Loucy (cell line): ENCODE measurements around the gene PIK3C3.

Experiments used
- H2AFZ ChIP-seq: fragments of 200-600 bp; sonication (generic); 2 replicates; pipeline ENCODE4 v1.6.0; 2016; ENCODE audit warnings: antibody characterized with exemption, mild to moderate bottlenecking, low read length, moderate library complexity
- H3F3A ChIP-seq: fragments of 200-600 bp; 2 replicates; pipeline ENCODE4 v1.6.0; 2016; ENCODE audit warnings: antibody characterized with exemption, low read depth, mild to moderate bottlenecking
- H3K27me3 ChIP-seq: fragments of 200-600 bp; sonication (generic); 2 replicates; pipeline ENCODE4 v1.6.1; 2014; ENCODE audit warnings: low read length, mild to moderate bottlenecking; ENCODE audit not compliant: insufficient read depth, poor library complexity, severe bottlenecking
- H3K36me3 ChIP-seq: fragments of 200-600 bp; sonication (generic); 2 replicates; pipeline ENCODE4 v1.6.1; 2016; ENCODE audit warnings: low read length; ENCODE audit not compliant: insufficient read depth
- H3K4me1 ChIP-seq: fragments of 200-600 bp; sonication (generic); 2 replicates; pipeline ENCODE4 v1.5.1; 2014; ENCODE audit warnings: low read length, mild to moderate bottlenecking; ENCODE audit not compliant: insufficient read depth, poor library complexity, severe bottlenecking
- H3K4me2 ChIP-seq: fragments of 200-600 bp; sonication (generic); 2 replicates; pipeline ENCODE4 v1.6.0; 2014; ENCODE audit warnings: antibody characterized with exemption, low read length, low read depth, mild to moderate bottlenecking; ENCODE audit not compliant: poor library complexity, severe bottlenecking
- H3K4me3 ChIP-seq: fragments of 200-600 bp; sonication (generic); 2 replicates; pipeline ENCODE4 v1.5.1; 2014; ENCODE audit warnings: low read length, mild to moderate bottlenecking, mixed read lengths; ENCODE audit not compliant: poor library complexity, severe bottlenecking
- H3K79me2 ChIP-seq: fragments of 200-600 bp; sonication (generic); 2 replicates; pipeline ENCODE4 v1.6.1; 2014; ENCODE audit warnings: low read length; ENCODE audit not compliant: insufficient read depth
- H3K9ac ChIP-seq: fragments of 200-600 bp; sonication (generic); 2 replicates; pipeline ENCODE4 v1.6.0; 2014; ENCODE audit warnings: mild to moderate bottlenecking, low read depth, low read length, moderate library complexity; ENCODE audit not compliant: poor library complexity, severe bottlenecking
- H3K9me2 ChIP-seq: fragments of 200-600 bp; sonication (generic); replicated peaks from 2 replicates; pipeline ENCODE4 v1.6.1; 2016; ENCODE audit warnings: low read depth, low read length, mixed read lengths
- H3K9me3 ChIP-seq: fragments of 200-600 bp; sonication (generic); 2 replicates; pipeline ENCODE4 v1.6.1; 2014; ENCODE audit warnings: mild to moderate bottlenecking, antibody characterized with exemption, low read length, low read depth; ENCODE audit not compliant: insufficient read depth
- H4K20me1 ChIP-seq: fragments of 200-600 bp; sonication (generic); 2 replicates; pipeline ENCODE4 v1.6.0; 2014; ENCODE audit warnings: antibody characterized with exemption, low read length, mild to moderate bottlenecking; ENCODE audit not compliant: insufficient read depth, poor library complexity, severe bottlenecking
- CTCF ChIP-seq: fragments of 200-600 bp; sonication (generic); conservative IDR thresholded peaks from 2 replicates; pipeline ENCODE4 v1.5.1; 2014; ENCODE audit warnings: mild to moderate bottlenecking, antibody characterized with exemption, low read length
- EZH2phosphoT487 ChIP-seq: fragments of 200-600 bp; IDR thresholded peaks from 2 replicates; pipeline ENCODE4 v1.6.1; 2018; ENCODE audit warnings: antibody characterized with exemption, mild to moderate bottlenecking, moderate library complexity, borderline replicate concordance

Gene PIK3C3

GRCh38 chr18:41999751-42000150 is 44.7 kb downstream of the PIK3C3 start:
- Histone ChIP-seq H3K4me3 (peak overlapping the region; percentile 54), H3K9me3 (no peaks in the 10 kb centered on the region; the same call in 1 of the 2 replicates), H3K9me2 (no peaks in the 10 kb centered on the region), H3K79me2 (peaks cover 6% of the 10 kb centered on the region; the same call in 1 of the 2 replicates), H3F3A (peaks cover 13% of the 10 kb centered on the region), H3K36me3 (peaks cover 57% of the 10 kb centered on the region), H3K9ac (peak overlapping the region; percentile 62), H4K20me1 (no peaks in the 10 kb centered on the region), H2AFZ (no peak overlapping the region), H3K4me1 (peaks cover 92% of the 10 kb centered on the region), H3K4me2 (peak overlapping the region; percentile 70), H3K27me3 (no peaks in the 10 kb centered on the region)
- TF ChIP-seq CTCF (no peak), EZH2phosphoT487 (no peak)

GRCh38 chr18:42001801-42002200 is 46.8 kb downstream of the PIK3C3 start:
- H4K20me1 ChIP-seq, result no peaks in the 10 kb centered on the region
- H3K4me3 ChIP-seq, result peak overlapping the region; percentile 18
- peaks cover 14% of the 10 kb centered on the region; the same call in 1 of the 2 replicates for H3K79me2 ChIP-seq
- H3K9ac ChIP-seq, result peak overlapping the region; percentile 37
- H3K27me3 ChIP-seq, result no peaks in the 10 kb centered on the region
- H3K4me1 ChIP-seq, result peaks cover 87% of the 10 kb centered on the region
- peaks cover 10% of the 10 kb centered on the region for H3F3A ChIP-seq
- no peak overlapping the region for H2AFZ ChIP-seq
- H3K9me3 ChIP-seq, result no peaks in the 10 kb centered on the region; the same call in 1 of the 2 replicates
- no peak for TF ChIP-seq CTCF
- TF ChIP-seq EZH2phosphoT487, result no peak
- H3K36me3 ChIP-seq, result peaks cover 66% of the 10 kb centered on the region
- H3K4me2 ChIP-seq, result peak overlapping the region; percentile 47
- H3K9me2 ChIP-seq, result no peaks in the 10 kb centered on the region

- no peaks in the 10 kb centered on the region for H3K9me2 ChIP-seq
- H3K79me2 ChIP-seq, result peaks cover 12% of the 10 kb centered on the region; the same call in 1 of the 2 replicates
- peaks cover 8% of the 10 kb centered on the region for H3F3A ChIP-seq
- peak overlapping the region; percentile 24 for H3K4me2 ChIP-seq
- no peaks in the 10 kb centered on the region for H3K27me3 ChIP-seq
- peaks cover 67% of the 10 kb centered on the region for H3K4me1 ChIP-seq
- TF ChIP-seq CTCF (no peak), EZH2phosphoT487 (no peak)
- no peak overlapping the region for H3K4me3 ChIP-seq
- H3K9ac ChIP-seq, result no peak overlapping the region
- no peak overlapping the region for H2AFZ ChIP-seq
- H3K36me3 ChIP-seq, result peaks cover 69% of the 10 kb centered on the region
- H4K20me1 ChIP-seq, result no peaks in the 10 kb centered on the region
- H3K9me3 ChIP-seq, result no peaks in the 10 kb centered on the region; the same call in 1 of the 2 replicates
Measured at GRCh38 chr18:42004653-42005052, 49.6 kb downstream of the PIK3C3 start.
